IPS-NIHi7 (cell line): ENCODE measurements around the gene SIRPB2.
A peak's percentile ranks its signal among the peaks of the same experiment; 100 is the strongest.

Experiments used
- DNase-seq: peaks from one replicate; pipeline ENCODE4 v3.0.0; 2012; ENCODE audit warnings: mixed read lengths; ENCODE audit errors: extremely low spot score

The SIRPB2 gene

DNA sequence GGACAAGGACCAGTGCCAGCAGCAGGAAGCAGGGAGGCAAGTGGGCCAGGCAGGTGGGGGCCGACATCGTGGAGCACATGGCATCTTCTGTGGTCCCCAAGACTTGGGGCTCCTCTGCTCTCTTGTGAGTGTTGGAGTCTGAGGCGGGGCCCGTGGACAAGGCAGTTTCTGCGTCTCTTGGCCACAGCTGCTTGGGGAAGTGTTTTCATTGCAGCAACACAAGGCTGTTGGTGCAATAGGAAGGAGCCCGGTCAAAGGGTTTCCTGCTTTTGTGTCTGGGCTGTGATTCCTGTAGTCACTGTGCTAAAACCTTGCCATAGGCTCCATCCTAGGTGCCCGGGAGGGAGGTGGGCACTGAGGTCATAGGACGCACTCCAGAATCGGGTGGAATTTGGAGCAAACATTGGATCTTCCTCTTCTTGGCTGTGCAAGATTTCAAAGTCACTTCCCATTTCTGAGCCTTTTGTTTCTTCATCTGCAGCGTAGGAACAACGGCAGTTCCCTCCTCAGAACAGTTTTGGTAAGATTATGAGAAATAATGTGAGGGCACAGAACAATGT lies at the start of gene SIRPB2:
SIRPB2 (minus strand) TSS at position 140 of the 560 bp plus-strand sequence; CDS start at position 79, 61 bp downstream.
- no peak for DNase-seq

DNA sequence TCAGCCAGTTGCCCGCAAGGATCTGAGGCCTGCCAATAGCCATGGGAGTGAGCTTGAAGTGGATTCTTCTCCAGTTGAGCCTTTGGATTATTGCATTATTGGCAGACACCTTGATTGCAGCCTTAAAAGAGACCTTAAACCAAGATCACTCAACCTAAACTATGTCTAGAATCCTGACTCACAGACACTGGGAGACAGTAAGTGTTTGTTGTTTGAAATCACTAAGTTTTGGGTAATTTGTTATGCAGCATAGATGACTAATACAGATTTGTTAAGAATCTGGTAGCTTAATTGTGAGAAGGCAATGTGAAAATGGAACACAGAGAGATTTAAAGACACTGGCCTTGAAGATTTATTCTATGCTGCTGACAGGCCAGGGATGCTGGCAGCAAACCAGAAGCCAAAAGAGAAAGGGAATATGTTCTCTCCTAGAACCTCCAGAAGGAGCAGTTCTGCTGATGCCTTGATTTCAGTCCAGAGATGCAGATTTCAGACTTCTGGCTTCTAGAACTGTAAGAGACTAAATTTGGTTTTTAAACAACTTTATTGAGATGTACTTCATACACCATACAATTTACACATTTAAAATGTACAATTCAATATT lies 48.7 kb upstream of the SIRPB2 start:
- DNase-seq = no peak

DNA sequence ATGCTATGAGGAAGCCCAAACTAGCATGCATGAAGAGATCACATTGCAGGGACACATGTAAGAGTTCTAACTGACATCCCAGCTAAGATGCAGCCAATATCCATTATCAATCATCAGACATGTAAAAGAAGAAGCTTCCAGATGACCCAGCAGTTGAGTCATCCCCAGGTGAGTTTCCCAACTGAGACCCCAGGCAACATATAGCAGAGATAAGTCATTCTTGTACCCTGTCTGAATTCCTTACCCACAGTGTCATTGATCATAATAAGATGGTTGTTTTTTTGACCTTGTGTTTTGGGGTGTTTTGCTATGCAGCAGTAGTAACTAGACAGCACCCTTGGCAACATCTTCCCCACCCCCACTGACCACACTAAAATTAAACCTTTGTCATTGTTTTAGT lies 47.4 kb upstream of the SIRPB2 start:
- no peak for DNase-seq

DNA sequence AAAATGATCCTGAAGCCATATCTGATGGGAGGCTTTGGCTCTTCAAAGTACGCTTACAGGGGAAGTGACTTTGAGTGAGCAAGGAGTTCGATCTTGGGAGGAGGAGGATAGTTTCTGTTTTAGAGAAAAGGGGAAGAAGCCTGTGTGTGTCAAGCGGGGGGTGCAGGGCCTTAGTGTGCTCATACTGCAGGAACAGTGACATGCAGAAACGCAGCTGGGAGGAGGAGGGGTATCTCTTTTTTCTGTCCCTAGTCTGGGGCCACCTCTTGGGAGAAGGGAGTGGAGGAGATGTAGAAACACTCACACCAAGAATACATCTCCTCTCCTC lies 46.5 kb upstream of the SIRPB2 start:
- DNase-seq = no peak

DNA sequence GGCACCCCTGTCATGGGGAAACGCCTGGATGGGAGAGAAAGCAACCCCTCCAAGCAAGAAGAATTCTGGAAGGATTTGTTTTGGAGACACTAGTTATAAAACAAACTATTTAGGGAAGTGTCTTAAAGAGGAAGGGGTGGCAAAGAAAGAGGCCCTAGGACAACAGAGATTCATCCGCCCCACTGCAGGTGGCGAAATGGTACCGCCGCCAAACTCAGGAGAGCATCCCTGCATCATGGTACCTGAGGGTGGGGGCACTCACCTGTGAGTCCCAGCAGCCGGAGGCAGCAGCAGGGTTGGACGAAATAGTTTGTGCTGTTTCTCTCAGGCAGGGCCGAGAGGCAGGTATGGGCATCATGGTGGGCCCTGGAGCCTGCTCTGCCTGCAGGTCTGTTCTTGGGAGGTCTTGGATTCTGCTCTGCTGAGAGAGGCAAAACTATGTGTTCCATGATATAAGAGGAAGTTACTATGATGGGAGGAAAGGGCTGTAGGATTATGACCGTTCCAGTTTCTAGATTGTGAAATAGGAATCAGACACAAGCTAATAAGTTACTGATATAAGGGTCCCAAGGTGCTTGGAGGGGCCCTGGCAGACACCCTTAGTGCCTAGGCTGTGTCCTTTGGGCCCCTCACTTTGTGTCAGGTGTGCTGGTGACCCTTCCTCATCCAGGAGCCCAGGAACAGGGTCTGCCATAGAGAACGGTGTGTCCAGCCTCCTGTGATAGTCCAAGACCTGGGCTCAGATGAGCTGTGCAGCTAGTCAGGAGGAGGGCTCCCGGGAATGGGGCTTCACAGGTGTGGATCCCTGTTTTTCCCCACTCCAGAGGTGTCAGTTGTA lies 45.9 kb upstream of the SIRPB2 start:
- no peak for DNase-seq

DNA sequence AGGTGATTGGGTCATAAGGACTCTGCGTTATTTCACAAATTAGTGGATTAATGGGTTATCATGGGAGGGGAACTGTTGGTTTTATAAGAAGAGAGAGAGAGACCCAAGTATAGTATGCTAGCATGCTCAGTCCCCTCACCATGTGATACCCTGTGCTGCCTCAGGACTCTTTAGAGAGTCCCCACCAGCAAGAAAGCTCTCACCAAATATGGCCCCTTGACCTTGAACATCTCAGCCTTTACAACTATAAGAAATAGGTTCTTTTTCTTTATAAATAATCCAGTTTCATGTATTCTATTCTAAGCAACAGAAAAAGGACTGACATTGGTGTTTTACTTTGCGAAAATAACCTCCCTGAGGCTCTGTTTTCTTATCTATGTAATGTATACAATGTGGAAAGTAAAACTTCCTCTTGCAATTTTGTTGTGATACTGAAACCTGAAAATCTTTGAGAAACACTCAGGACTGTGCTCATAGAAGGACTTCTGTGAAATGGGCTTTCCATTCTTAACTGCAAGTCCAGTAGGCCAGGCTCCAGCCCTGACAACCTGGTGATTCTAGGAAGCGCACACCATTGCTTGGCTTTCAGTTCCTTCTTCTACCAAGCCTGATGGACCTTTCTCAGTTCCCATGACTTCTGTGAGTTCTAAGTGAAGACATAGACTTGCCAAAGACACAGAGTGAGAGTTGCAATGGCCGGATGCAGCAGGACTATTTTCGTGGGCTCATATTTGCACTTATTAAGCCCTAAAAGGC lies 44.4 kb upstream of the SIRPB2 start:
- no peak for DNase-seq

DNA sequence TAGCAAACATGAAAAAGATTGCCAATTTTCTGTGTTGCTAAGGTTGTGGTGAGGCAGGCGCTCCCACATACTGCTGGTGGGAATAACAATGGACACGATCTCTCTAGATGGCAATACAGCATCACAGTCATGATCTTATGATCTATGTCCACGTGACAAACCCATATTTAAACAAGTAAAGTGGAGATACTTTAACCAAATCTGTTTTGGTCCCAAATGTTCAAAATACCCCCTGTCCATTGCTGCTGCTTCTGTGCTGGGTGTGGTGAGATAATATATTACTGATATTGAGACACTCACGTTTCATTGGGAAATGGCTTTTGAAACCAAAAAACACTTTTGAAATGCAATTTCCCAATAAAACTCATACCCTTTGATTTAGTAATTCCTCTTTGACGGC lies 43.3 kb upstream of the SIRPB2 start:
- DNase-seq = no peak

DNA sequence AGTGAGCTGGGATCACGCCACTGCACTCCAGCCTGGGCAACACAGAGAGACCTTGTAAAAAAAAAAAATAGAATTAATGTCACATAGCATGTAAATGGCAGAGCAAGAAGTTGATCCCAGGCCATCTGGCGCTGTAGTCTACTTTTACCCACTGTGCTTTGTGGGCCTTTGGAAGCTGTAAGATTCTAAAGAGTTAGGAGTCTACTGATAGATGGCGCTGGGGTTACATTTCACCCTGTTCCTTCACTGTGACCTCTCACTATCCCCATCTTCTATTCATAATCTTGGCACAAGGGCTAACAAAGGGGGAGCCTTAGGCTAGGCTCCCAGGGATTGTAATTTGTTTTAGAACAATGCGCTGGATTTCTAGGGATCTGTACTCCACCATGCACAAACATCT lies 41.8 kb upstream of the SIRPB2 start:
- DNase-seq = peak; percentile 46

DNA sequence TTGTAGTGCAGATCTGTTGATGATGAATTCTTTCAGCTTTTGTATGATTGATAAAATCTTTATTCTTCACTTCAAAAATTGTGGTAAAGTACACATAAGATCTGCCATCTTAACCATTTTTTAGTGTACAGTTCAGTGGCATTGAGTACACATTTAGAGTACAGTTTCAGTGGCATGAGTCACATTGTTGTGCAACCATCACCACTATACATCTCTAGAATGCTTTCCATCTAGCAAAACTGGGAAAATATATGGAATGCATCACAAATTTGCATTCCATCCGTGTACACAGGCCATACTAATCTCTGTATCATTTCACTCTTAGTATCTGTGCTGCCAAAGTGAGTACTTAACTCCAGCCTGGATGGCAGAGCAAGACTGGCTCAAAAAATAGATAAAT lies 37.6 kb upstream of the SIRPB2 start:
- no peak for DNase-seq

DNA sequence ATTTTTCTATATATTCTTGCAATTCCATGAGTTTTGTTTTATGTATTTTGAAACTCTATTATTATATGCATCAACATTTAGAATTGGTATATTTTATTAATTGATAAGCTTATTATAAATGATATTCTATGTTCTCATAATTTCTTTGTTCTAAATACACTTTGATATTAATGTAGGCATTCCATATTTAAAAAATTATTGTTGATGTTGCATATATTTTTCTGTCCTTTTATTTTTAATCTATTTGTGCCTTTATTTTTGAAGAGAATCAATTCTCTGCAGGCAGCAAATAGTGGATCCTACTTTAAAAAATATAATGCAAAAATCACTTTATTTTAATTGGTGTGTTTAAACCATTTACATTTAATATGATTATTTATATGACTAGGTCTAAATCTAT lies 36.7 kb upstream of the SIRPB2 start:
- no peak for DNase-seq

DNA sequence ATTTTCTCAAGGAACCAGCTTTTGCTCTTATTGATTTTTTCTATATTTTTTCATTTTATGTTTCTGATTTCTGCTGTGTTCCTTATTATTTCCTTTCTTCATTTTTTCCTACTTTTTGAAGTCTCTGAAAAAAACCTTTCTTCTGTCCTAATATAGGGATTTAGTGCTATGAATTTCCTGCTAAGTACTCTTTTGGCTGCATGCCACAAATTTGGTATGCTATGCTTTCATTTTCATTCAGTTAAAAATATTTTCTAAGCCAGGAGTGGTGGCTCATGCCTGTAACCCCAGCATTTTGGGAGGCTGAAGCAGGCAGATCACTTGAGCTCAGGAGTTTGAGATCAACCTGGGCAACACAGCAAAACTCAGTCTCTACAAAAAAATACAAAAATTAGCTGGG lies 35.7 kb upstream of the SIRPB2 start:
- DNase-seq = no peak

DNA sequence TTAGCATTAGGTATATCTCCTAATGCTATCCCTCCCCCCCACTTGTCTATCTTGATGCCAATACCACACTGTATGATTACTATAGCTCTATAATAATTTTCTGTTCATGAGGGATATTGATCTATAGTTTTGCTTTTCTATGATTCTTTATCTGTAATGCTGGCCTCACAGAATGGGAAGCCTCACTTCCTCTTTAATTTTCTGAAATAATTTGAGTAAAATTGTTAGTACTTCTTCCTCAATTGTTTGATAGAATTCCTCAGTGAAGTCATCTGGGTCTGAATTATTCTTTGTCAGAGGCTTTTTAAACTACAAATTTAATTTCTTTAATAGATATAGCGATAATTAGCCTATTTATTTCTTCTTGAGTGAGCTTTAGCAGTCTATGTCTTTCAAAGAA lies 35.1 kb upstream of the SIRPB2 start:
- no peak for DNase-seq

DNA sequence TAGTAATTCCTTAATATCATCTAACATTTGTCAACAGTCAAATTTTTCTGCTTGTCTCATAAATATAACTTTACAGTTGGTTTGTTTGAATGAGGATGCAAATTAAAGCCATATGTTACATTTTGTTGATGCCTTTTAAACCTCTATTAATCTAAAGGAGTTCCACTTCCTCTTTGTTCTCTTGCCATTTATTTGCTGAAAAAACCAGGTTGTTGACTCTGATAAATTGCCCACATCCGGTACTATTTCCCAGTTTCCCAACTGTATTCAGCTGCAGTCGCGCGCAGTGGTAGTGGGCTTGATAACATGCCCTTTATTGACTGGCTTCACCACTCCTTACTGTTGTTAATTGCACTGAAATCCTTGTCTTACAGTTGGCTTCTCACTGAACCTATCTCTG lies 32.8 kb upstream of the SIRPB2 start:
- no peak for DNase-seq

DNA sequence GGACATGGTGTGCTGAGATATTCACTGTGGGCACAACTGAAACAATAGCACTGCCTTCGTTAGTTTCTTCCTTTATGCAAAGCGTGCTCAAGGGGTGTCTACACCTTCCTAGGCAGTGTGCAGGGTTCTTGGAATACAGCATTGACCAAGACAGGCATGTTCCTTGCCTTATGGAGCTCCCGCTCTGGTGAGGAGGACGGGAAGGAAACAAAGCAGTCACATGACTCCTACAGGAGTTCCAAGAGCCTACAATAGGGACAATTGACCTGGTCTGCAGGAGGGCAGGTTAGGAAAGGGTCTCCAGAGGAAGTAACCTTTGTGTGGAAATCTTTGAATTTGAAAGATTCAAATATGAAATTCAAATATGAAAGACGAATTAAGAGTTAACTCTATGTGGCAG lies 25.8 kb upstream of the SIRPB2 start:
- DNase-seq = no peak

DNA sequence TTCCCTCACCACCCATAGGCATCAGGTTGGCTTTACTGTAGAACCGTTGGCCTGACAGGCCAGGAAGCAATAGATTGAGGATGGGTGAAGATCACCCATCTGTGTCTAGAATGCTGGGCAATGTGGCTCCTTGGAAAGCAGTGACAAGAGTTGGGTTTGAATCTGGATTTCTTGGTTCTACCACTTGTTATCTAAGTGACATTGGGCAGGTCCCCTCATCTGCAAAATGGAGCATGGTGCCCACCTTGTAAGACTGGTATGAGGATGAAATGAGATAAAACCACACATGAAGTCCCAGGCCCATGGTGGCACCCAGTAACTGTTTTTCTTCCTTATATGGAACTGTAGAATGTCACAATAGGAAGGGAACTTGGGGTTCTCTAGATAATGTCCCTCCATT lies 22.6 kb upstream of the SIRPB2 start:
- DNase-seq = no peak

DNA sequence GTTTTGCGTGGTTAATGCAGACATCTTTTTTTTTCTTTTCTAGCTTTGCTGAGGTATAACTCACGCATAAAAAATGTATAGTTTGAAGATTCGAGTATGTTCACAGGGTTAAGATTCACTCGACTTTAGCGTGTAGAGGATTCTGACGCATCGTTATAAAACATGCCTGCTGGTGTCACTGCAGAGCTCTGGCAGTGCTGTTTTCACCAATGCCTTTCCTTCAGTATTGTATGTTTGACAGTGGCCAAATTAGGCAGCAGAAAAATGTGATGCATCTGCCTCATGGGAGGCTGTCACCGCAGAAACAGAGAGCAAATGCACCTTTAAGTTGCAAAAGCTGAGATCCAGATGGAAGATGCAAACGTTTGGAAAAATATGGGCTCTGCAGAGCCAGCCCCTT lies 18.0 kb upstream of the SIRPB2 start:
- DNase-seq = peak; percentile 28

DNA sequence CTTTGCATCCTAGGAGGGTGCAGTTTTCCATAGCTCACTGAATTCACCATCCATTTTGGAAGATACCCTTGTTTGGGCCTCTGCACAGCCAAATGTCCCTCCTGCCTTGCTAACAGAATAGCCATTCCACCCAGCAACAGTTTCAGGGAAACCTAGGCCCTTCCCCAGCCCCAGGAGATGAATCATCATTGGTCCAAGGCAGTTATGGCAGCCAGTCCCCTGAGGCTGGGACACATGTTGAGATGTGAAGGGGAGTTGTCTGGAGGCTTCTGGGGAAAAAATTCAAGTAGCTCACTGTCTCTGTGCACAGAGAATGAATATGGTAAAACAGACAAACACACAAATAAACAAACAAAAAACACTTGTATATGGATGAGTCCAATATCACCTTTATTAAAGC lies 17.4 kb upstream of the SIRPB2 start:
- DNase-seq = no peak

DNA sequence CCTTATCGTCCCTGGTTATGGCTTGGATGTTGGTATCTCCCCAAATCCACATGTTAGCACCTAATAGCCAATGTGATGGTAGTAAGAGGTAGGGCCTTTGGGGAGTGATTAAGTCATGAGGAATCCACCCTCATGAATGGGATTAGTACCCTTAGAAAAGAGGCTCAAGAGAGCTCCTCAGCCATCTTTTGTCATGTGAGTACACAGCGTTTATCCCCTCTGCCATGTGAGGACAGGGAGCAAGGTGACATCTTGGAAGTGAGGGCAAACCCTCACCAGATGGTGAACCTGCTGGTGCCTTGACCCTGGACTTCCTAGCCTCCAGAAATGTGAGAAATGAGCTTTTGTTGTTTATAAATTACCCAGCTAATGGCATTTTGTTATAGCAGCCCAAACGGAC lies 16.1 kb upstream of the SIRPB2 start:
- no peak for DNase-seq

DNA sequence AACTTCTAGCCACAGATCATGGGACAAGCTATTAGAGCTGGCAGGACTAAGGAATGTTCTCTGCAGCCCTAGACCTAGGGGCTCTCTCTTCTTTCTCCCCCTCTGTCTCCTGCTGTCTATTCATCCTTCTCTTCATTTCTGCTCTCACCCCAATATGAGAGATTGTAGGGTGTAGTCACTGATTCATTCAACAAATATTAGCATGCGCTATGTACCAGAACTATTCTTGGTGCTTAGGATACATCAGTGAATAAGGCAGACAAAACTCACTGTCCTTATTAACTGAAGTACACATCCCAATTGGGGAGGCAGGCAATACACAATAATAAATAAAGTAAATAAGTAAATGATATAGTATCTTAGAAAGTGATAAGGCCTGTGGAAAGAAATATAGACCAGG lies 14.7 kb upstream of the SIRPB2 start:
- DNase-seq = no peak

DNA sequence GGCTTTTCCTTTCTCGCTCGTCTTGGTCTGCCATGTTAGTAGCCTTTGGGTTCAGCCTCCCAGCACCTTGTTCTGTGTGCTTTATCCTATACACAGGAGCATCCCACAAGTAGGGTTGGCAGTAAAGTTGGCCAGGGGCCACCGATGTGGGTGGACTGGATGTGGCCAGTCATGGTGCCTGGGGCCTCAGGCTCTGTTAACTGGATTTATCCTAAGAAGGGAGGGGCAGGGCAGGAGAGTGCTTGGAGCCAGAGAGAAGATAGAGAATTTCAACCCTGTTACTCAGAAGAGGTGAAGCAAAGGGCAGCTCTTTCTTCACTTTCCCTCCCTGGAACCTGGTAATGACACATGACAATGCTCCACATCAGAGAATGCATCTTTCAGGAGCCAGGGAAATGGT lies 14.1 kb upstream of the SIRPB2 start:
- DNase-seq = no peak

DNA sequence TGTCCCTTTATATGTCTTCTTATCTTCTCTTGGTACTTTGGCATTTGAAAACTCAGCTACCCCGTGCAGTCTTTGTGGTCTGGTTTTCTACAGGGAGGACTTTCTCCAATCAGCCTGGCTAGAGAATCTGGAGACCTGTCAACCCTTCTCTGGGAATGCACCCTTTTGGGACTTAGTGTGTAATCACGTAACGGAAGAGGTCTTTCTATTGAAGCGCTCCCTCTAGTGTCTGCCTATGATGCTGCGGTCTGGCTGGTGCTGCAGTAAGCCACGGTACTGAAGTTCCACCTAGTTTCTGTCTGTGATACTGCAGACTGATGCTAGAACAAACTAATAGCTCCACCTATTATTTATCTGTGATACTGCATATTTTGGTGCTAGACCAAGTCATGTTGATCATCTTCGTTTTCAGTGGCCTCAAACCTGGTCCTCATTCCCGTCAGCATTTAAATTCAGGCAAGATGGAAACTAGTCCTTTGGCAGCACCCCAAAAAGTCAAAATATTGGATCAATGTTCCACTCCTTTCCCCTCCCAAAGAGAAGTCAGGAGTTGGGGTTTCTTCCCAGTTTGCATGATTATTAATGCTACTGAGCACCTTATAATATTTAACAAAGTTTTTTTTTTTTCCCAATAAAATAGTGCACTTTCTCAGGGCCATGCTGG lies 12.5 kb upstream of the SIRPB2 start:
- DNase-seq = peak; percentile 89

DNA sequence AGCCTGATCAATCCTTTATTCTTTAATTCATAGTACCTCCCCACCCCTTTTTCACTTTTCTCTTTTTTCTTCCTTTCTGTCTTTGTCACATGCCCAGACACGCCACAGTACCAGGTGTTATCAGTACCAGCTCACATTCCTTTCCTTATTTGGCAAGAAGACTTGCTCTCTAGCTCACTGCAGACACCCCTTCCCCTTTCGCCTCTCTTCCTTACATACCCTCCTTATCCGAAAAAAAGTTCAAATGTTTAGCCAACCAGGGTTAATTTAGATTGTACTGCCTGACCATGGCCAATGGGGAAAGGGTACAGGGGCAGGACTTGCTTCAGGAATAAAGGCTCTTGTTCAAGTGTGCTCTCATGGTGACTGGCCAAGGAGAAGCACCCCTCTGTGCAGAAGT lies 9.3 kb upstream of the SIRPB2 start:
- DNase-seq = no peak
